ENCODE data around the gene CATSPERZ. TPM values are rescaled to one million over a fixed set of nuclear protein-coding genes. Genes with fewer than 3 reads are reported as not detected.

Gene CATSPERZ
- total and polyA plus RNA-seq, 2 donors from 2014 or later = not detected

- H3K9ac ChIP-seq (ENCODE audit: low read length in 3 of 3) = peak overlapping the region in 2 of 3 donors; percentile 75 to 78
- FAIRE-seq = no peak
- H3K9me3 ChIP-seq (ENCODE audit: control insufficient read depth in 2 of 3, insufficient read depth in 1 of 3, low read length in 3 of 3) = no peaks in the 10 kb centered on the region
- peaks cover 10% of the 10 kb centered on the region for H3K27me3 ChIP-seq (ENCODE audit: control insufficient read depth, insufficient read depth, low read length)
- no peak for TF ChIP-seq CTCF (IDR thresholded peaks at IDR 0.05; ENCODE audit: borderline replicate concordance, extremely low read depth, insufficient read depth)
- H3K4me3 ChIP-seq (ENCODE audit: low read length in 3 of 3) = peak overlapping the region in 2 of 3 donors; percentile 62 to 83
- intact Hi-C loops (cut with DNase I) = no loop called here
- peak in 1 of 5 donors; percentile 79 for DNase-seq
- H3K27ac ChIP-seq (ENCODE audit: low read depth in 2 of 2, low read length in 2 of 2) = peak overlapping the region; percentile 24 to 96
- no peaks in the 10 kb centered on the region for H3K36me3 ChIP-seq (ENCODE audit: control insufficient read depth in 2 of 3, insufficient read depth in 3 of 3, low read length in 3 of 3)
- H3K4me1 ChIP-seq (ENCODE audit: control insufficient read depth in 2 of 3, insufficient read depth in 2 of 3, low read depth in 1 of 3, low read length in 3 of 3) = peaks cover 0 to 17% (median 4%) of the 10 kb centered on the region in 3 donors
Observed at GRCh38 chr11:64285885-64286800, 14.0 kb upstream of the CATSPERZ start.

GRCh38 chr11:64286801-64287159, 13.4 kb upstream of the CATSPERZ start:
- no peak for FAIRE-seq
- no peak overlapping the region for H3K9ac ChIP-seq (ENCODE audit: low read length in 3 of 3)
- peaks cover 0 to 17% (median 4%) of the 10 kb centered on the region in 3 donors for H3K4me1 ChIP-seq (ENCODE audit: control insufficient read depth in 2 of 3, insufficient read depth in 2 of 3, low read depth in 1 of 3, low read length in 3 of 3)
- no peak for TF ChIP-seq CTCF (IDR thresholded peaks at IDR 0.05; ENCODE audit: borderline replicate concordance, extremely low read depth, insufficient read depth)
- peaks cover 10% of the 10 kb centered on the region for H3K27me3 ChIP-seq (ENCODE audit: control insufficient read depth, insufficient read depth, low read length)
- H3K4me3 ChIP-seq (ENCODE audit: low read length in 3 of 3) = no peak overlapping the region
- no peaks in the 10 kb centered on the region for H3K9me3 ChIP-seq (ENCODE audit: control insufficient read depth in 2 of 3, insufficient read depth in 1 of 3, low read length in 3 of 3)
- no peak overlapping the region for H3K27ac ChIP-seq (ENCODE audit: low read depth in 2 of 2, low read length in 2 of 2)
- DNase-seq = no peak
- no peaks in the 10 kb centered on the region for H3K36me3 ChIP-seq (ENCODE audit: control insufficient read depth in 2 of 3, insufficient read depth in 3 of 3, low read length in 3 of 3)
- intact Hi-C loops (cut with DNase I) = no loop called here

GRCh38 chr11:64287676-64288352, 12.3 kb upstream of the CATSPERZ start:
- no peak for DNase-seq

More at GRCh38 chr11:64287676-64288352, 12.3 kb upstream of the CATSPERZ start:
- Histone ChIP-seq H3K9me3 (ENCODE audit: control insufficient read depth in 2 of 3, insufficient read depth in 1 of 3, low read length in 3 of 3) (no peaks in the 10 kb centered on the region), H3K9ac (ENCODE audit: low read length in 3 of 3) (no peak overlapping the region), H3K27ac (ENCODE audit: low read depth in 2 of 2, low read length in 2 of 2) (no peak overlapping the region), H3K27me3 (ENCODE audit: control insufficient read depth, insufficient read depth, low read length) (peaks cover 10% of the 10 kb centered on the region), H3K36me3 (ENCODE audit: control insufficient read depth in 2 of 3, insufficient read depth in 3 of 3, low read length in 3 of 3) (no peaks in the 10 kb centered on the region), H3K4me3 (ENCODE audit: low read length in 3 of 3) (no peak overlapping the region), H3K4me1 (ENCODE audit: control insufficient read depth in 2 of 3, insufficient read depth in 2 of 3, low read depth in 1 of 3, low read length in 3 of 3) (peaks cover 0 to 20% (median 4%) of the 10 kb centered on the region in 3 donors)
- no peak for TF ChIP-seq CTCF (IDR thresholded peaks at IDR 0.05; ENCODE audit: borderline replicate concordance, extremely low read depth, insufficient read depth)
- intact Hi-C loops (cut with DNase I) = no loop called here
- FAIRE-seq = no peak

All from kidney (tissue), 14 donors.